Right renal pelvis (tissue), 4 donors: ENCODE results near the gene TOR3A. TPM values are rescaled to one million over a fixed set of nuclear protein-coding genes. Genes with fewer than 3 reads are reported as not detected.
A peak's percentile ranks its signal among the peaks of the same experiment; 100 is the strongest.

Source experiments
- DNase-seq, 4 donors: peaks; one replicate each; pipeline ENCODE4 v3.0.0-alpha.2; 2013; ENCODE audit warnings: low read depth in 4 of 4, low spot score in 3 of 4, missing footprints in 1 of 4
- polyA plus RNA-seq, 4 donors: library from polyadenylated mRNA; unstranded; fragments of 120-200 nt; gene quantifications; one replicate each; pipeline ENCODE4 v1.2.1, GENCODE V29; 2013; ENCODE audit not compliant: insufficient read length in 4 of 4

The TOR3A gene
- polyA plus RNA-seq, 4 donors, result 24.3 to 26.4 (median 24.9) TPM

DNA sequence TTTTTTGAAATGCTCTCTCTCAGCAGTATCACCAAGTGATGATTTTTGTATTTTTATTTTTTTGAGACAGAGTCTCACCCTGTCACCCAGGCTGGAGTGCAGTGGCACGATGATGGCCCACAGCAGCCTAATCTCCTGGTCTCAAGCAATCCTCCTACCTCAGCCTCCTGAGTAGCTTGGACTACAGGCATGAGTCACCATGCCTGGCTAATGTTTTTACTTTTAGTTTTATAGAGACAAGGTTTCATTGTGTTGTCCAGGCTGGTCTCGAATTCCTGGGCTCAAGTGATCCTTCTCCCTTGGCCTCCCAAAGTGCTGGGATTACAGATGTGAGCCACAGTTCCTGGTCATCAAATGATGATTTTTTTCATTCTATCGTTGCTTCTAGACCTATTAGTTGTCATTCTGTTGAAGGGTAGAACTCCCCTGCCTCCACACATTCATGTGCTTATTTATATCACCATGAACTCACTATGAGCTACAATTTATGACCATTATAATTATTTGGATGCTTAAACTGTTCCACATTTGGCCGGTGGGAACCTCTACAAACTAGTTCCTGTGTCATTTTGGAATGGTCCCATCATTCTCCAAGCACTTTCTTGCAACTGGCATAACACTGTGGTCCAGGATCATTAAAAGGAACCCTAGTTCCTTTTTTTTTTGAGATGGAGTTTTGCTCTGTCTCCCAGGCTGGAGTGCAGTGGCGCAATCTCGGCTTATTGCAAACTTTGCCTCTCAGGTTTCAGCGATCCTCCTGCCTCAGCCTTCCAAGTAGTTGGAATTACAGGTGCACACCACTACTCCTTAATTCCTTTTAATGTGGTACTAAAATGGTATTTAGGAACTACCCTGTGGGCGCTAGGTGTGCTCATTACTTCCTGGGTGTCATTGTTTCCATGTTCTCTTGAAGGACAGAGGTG is 20.2 kb upstream of the TOR3A start:
- DNase-seq, result no peak

DNA sequence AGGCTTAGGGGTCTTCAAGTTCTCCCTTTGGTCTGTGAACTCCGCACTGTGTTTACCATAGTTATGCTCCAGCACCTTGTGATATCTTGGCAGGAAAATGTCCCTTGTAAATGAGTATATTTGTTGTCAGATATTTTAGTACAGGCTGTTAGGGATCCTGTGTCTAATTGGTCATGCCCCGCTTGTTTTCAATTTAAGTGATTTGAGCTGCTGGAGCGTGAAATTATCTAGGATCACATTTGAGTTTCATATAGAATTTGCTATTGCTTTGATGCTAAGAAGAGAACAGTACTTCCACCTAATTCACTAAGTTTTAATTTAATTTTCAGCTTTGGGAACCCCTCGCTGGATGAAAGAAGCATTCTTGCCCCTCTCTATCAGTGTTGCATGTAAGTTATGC is 15.4 kb upstream of the TOR3A start:
- no peak for DNase-seq

DNA sequence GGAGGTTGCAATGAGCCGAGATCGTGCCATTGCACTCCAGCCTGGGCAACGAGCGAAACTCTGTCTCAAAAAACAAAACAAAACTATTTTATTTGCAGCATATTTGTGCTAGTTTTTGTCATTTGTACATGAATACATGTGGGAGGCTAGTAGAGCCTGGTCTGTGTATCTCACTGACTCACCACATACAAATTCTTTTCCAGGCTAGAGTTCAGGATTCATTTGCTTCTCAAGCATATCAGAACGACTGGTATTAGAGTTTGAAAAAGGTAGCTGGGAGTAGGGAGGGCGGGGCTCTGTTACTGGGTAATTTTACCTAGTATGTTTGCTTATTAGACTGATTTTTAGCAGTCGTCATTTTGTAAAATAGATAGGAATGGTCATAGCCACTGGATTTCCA is 4.5 kb upstream of the TOR3A start:
- DNase-seq, result no peak

DNA sequence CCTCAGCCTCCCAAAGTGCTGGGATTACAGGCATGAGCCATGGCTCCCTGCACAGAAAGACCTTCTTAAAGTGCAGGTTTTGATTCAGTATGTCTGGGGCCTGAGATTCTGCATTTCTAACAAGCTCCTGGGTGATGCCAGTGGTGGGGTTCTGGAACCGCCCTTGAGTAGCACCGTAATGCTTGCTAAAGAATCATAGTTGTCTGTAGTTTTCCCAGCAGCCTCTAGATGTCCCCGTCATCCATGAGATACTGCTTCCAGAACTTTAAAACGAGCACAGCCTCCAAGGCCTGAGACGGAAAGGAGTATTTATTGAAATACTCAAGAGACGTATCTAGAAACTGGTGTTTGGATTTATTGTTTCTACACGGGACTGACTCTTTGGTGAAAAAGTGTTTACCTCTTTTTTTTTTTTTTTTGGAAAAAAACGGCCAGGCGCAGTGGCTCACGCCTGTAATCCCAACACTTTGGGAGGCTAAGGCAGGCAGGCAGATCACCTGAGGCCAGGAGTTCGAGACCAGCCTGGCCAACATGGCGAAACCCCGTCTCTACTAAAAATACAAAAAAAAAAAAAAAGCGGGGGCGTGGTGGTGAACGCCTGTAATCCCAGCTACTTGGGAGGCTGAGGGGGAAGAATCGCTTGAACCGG is 2.6 kb upstream of the TOR3A start:
- DNase-seq, result peak; percentile 35 to 53 (median 50)

DNA sequence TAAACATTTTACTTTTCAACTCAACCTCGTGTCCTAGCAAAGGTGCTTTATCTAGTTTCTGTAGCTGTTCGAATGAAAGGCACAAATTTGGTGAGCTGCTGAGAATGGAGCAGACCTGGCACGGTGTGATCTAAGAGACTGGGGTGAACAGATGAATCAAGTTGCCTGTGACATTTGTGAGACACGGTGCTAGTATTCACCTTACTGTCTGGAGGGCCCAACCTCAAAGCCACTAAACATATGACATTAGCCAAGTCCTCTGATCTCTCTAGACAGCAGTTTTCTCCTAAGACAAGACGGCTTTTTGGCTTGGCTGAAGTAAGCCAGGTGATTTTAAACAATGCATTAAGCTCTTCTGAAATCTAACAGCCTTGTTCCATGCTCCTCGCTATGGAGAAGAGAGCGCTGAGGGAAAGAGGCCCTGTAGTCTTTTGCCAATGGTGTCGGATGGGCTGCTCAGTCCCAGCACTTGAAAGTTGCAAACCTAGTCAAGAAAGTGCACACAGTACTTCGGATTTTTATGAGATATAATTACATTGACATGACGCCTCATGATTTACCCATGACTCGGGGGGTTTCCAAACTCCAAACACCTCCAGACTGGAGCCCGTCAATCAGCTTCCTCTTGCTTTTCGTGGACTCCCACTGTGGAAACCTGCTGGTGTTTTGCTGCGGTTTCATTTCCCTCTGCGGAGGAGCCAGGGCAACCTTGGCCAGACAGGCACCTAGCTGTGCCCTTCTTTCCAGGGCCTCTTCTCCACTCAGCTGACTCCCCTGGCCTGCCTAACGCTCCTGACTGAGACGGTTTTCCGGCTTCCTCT is 794 bp upstream of the TOR3A start:
- no peak for DNase-seq

DNA sequence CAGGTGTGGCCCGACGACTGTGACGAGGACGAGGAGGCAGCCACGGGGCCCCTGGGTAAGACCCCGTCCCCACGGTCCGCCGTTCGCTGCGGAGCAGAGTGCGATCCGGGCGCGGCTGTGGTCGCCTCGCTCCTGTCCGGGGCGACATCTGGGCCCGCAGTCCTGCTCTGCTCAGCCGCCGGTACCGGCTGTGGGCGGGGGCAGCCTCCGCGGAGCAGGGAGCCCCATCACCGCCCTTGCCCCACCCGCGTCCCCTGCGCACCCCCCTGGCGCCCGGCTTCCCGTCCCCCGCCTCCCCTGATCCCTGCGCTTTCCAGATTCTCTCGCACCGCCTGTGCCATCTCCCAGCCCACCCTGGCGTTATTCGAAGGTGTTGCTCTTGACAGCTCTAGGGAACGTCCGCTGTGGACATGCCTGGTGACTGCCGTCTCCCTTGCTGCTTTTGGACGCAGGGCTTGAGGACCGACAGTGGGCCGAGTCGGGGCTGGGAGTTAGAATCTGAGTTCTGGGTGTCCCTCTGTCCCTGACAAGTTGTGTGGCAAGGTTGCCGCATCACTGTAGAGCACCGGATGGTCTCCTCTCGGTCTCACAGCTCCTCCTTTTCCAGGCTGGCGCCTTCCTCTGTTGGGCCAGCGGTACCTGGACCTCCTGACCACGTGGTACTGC is 596 bp downstream of the TOR3A start:
- DNase-seq, result peak in 1 of 4 donors; percentile 29

DNA sequence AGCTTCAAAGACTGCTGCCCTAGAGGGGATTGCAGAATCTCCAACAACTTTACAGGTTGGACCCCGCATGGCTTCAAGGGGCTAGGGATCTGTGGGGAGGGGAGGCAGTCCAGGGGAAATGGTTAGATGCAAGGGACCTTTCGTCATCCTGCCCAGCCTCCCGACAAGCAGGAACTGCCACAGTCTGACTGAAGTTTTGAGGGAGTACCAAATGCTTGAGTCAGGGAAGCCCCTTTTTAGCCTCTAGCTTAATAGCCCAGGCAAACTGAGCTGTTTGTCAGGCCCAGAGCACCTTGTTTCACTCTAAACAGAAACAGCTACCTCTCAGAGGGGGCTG is 1.1 kb downstream of the TOR3A start:
- no peak for DNase-seq

DNA sequence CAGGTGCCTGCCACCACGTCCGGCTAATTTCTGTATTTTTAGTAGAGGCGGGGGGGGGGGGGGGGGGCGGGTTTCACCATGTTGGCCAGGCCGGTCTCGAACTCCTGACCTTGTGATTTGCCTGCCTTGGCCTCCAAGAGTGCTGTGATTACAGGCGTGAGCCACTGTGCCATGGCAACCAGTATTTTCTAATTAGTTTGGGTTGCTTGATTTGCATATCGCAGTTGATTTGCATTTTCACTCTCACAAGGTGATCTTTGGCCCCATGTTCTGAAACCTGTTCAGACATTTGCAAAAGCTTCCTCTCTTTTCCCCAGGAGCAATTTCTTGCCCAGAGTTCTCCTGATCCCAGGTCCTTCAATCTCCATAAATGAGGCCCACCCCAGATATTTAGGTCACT is 1.7 kb downstream of the TOR3A start:
- DNase-seq, result no peak

DNA sequence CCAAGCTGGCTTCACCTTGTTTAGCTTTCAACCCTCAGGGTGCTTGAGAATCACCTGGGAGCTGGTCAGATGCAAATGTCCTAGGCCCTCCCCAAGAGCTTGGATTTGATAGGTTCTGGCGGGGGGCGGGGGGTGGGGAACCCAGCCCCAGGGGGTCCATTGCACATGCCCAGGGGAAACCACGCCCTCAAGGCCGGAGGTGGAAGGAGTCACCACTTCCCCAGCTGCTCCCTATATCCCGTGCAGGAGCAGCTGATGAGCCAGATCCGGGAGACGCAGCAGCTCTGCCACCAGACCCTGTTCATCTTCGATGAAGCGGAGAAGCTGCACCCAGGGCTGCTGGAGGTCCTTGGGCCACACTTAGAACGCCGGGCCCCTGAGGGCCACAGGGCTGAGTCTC is 5.8 kb downstream of the TOR3A start:
- DNase-seq, result no peak

DNA sequence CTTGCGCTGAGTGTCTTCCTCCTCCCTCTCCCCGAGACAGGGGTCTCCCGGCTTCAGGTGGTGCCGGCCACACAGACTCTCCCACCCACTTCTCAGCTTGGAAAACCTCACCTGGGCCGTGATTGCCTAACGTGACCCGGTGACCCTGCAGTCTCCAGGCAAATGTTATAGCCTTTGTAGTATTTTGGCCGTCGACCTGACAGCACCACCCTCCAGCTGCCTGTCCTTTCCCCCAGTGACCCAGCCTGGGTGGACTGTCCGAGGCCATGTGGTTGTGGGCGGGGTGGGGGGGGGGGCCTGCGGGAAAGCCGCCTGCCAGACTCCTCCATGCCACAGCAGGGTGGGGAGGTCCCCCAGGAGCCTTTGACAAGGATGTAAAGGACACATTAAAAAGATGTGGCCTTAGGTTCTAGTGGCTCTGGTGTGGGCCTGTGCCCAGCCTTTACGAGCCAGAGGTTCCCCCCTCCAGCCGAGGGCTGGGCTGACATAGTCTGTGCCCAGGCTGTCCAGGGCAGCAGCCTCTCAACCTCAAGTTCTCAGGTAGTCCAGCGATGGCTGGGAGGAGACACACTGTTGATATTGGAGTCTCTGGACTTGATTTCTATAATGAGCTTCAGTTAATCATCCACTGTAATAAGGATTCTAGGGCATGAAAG is 8.1 kb downstream of the TOR3A start:
- no peak for DNase-seq

DNA sequence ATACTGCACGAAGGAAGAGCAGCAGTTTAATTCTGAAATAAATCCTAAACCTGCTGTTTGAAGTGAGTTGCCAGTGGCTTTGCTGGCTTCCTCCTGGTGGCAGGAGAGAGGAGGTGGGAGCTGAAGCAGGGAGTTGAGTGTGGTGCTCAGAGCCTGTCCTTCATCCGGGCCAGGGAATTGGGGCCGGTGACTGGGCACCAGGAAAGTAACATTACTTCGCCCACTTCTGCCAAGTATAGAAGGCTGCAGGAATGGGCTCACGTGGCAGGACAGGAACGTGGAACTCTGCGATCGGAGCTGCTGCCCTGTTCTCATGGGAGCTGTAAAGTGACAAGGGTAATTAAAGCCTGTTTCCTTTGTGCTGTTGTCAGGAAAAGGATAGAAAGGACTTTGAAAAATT is 8.7 kb downstream of the TOR3A start:
- no peak for DNase-seq

DNA sequence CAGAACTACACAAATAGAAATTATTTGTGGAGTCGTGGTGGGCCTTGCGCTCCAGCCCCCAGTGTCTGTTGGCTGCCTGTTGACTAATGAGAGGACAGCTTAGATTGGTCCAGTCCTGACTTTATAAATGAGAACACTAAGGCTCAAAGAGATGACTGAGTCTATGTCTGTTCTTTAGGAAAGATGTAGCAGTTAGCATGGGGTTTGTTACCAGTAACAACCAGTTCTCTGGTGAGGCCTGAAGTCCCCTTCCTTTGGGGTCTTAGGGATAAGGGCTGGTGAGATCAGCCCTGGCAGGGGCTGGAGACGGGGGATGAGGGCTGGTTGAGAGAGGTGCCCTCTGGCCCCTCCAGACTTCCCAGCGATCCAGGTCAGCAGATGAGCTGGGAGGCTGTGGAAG is 9.1 kb downstream of the TOR3A start:
- no peak for DNase-seq

DNA sequence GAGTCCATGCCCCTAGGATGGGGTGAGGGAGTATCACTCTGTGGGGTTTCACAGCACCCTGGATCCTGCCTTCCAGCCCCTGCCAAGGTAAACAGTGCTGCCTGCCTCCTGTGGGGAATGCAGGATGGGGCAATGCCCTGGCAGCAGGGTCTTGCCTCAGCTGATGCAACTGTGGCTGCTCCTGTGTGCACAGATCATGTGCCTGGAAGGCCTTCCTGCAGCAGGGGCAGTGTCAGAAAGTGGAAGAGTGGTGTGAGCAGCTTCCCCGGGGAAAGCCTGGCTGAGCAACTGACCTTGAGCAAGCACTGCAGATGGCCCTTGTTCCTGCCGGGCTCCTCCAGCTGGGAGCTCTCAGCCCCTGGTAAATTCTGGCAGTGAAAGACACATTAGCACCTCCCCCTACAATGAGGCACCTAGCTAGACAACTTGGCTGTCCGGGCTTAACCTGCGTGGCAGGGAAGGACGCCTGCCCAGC is 9.9 kb downstream of the TOR3A start:
- no peak for DNase-seq

DNA sequence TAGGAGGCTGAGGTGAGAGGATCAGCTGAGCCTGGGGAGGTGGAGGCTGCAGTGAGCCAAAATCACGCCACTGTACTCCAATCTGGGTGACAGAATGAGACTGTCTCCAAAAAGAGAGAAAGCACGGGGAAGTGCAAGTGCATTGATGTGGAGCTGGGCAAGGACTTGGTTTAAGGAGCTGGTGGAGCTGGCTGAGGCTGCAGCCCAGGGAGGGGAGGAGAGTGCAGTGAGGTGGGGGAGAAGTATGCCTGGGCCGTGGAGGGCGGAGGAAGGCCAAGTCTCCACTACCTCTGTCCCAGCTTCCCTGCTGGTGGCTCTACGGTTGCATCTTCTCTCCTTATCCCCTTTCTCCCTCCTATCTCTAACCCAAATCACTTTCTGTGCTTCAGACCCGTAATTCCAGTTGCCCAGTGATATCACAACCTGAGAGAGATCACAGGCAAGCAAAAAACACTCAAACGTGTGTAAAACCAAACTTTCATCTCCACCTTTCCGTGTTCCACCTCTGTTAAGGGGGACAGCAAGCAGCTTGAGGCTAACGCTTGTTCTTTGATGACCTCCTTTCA is 11.1 kb downstream of the TOR3A start:
- no peak for DNase-seq

DNA sequence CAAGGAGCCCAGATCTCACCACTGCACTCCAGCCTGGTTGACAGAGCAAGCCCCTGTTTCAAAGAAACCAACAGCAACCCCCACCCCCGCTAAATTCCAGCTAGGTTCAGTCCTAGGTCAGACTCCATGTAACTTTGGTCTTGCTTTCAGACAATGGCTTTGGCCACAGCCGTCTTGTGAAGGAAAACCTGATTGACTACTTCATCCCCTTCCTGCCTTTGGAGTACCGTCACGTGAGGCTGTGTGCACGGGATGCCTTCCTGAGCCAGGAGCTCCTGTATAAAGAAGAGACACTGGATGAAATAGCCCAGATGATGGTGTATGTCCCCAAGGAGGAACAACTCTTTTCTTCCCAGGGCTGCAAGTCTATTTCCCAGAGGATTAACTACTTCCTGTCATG is 12.9 kb downstream of the TOR3A start:
- DNase-seq, result no peak

DNA sequence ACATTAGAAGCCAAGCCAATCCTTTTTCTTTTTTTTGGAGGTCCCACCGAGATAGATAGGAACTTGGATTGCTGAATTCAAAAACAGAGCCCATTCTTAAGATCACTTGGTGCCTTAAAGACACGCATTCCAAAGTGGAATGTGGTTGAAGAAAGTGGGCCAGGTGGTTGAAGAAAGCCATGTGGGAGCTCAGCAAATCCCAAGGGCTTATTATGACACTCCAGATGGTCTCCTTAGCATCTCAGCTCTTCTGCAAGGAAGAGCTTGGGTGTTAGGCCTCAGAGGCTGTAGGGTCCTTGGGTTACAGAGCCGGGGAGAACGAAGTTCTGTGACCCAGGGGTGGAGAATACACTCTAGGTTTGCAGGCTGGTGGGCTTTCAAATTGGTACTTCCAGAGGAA is 13.5 kb downstream of the TOR3A start:
- DNase-seq, result no peak

DNA sequence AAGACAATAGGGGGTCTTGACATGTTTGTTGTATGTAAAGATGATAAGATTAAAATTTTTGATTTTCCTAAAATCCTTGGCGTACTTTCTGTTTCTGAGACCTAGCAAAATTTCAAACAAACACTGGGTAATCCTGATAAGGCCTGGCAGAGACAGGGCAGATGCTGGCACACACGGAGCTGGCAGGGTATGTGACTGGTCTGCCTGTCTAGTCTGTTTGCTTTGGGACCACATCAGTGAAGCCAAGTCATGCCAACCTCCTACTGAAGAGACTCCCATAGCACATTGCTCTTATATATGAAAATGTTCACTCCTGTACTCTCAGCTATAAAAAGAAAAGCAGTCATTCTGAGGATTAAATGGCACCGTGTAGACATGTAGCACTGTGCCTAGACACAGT is 14.1 kb downstream of the TOR3A start:
- DNase-seq, result no peak

DNA sequence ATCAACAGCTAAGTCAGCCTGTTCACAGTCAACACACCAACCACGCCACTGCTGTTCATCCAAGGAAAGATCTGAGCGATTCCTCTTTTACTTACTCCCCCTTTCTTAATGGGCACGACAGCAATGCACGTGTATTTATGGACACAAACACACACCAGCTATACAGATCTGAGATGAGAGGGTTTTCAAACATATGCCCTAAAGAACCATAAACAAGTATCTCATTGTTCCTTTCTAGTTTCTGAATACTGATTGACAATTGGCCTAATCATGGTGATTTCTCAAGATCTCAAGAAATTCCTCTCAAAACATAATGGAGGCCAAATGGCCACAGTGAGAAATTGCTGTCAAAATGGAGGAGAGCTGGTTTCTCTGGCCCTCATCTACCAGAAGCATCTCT is 18.0 kb downstream of the TOR3A start:
- no peak for DNase-seq

DNA sequence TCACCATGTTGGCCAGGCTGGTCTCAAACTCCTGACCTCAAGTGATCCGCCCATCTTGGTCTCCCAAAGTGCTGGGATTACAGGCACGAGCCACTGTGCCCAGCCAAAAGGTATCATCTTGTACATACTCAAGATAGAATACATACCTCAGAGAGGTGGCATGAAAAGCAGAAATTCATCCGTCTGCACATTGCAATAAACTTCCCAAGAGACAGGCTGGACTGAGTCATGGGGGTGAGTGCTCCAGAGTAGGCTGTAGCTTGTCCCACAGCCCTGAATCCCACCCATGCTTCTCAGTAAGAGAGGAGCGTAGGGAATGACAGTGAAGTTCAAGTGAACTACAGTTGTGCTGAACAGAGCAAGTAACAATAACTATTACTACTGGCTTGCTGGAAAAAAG is 19.7 kb downstream of the TOR3A start:
- no peak for DNase-seq

DNA sequence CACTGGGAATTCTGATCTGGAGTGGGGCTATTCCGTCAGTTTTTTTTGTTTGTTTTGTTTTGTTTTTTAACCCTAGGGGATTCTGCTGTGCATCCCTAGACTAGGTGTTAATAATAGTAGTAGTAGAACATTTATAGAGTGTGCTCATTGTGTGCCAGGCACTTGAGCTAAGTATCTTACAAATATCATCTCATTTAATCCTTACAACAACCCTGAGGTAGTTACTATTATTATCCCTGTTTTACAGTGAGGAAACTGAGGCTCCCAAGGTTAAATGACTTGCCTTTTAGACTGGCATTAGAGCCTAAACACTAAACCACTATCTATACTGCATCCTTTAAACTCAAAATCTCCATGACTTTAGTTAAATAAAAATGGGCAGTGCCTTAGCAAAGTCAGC is 22.1 kb downstream of the TOR3A start:
- no peak for DNase-seq
